ENCODE data around the gene ADORA3.
A peak's percentile ranks its signal among the peaks of the same experiment; 100 is the strongest.

The ADORA3 gene

GRCh38 chr1:111507411-111508201 lies 4.2 kb upstream of the ADORA3 start:
- DNase-seq (ENCODE audit: low spot score), result peak; percentile 62

GRCh38 chr1:111506561-111506960 lies 3.1 kb upstream of the ADORA3 start:
- no peak for DNase-seq (ENCODE audit: low spot score)

GRCh38 chr1:111505641-111506119 lies 2.2 kb upstream of the ADORA3 start:
- no peak for DNase-seq (ENCODE audit: low spot score)

GRCh38 chr1:111504097-111504496 lies 664 bp upstream of the ADORA3 start:
- DNase-seq (ENCODE audit: low spot score), result no peak

GRCh38 chr1:111501645-111502044 lies 1.8 kb downstream of the ADORA3 start:
- no peak for DNase-seq (ENCODE audit: low spot score)

GRCh38 chr1:111499026-111499785 lies 4.2 kb downstream of the ADORA3 start:
- DNase-seq (ENCODE audit: low spot score), result no peak

GRCh38 chr1:111497592-111497991 lies 5.8 kb downstream of the ADORA3 start:
- no peak for DNase-seq (ENCODE audit: low spot score)

GRCh38 chr1:111496398-111496797 lies 7.0 kb downstream of the ADORA3 start:
- no peak for DNase-seq (ENCODE audit: low spot score)

GRCh38 chr1:111491070-111491469 lies 12.4 kb downstream of the ADORA3 start:
- no peak for DNase-seq (ENCODE audit: low spot score)

- DNase-seq (ENCODE audit: low spot score), result no peak
Measured at GRCh38 chr1:111490220-111490619, 13.2 kb downstream of the ADORA3 start.

GRCh38 chr1:111489604-111490003 lies 13.8 kb downstream of the ADORA3 start:
- DNase-seq (ENCODE audit: low spot score), result no peak

- no peak for DNase-seq (ENCODE audit: low spot score)
Measured at GRCh38 chr1:111488669-111489068, 14.8 kb downstream of the ADORA3 start.

- no peak for DNase-seq (ENCODE audit: low spot score)
Measured at GRCh38 chr1:111487133-111487532, 16.3 kb downstream of the ADORA3 start.

- DNase-seq (ENCODE audit: low spot score), result no peak
Measured at GRCh38 chr1:111486431-111486830, 17.0 kb downstream of the ADORA3 start.

GRCh38 chr1:111484391-111485026 lies 18.9 kb downstream of the ADORA3 start:
- no peak for DNase-seq (ENCODE audit: low spot score)

- DNase-seq (ENCODE audit: low spot score), result no peak
Measured at GRCh38 chr1:111483876-111484275, 19.6 kb downstream of the ADORA3 start.

- DNase-seq (ENCODE audit: low spot score), result no peak
Measured at GRCh38 chr1:111483166-111483565, 20.3 kb downstream of the ADORA3 start.

GRCh38 chr1:111481387-111482221 lies 21.8 kb downstream of the ADORA3 start:
- DNase-seq (ENCODE audit: low spot score), result peak; percentile 82

- no peak for DNase-seq (ENCODE audit: low spot score)
Measured at GRCh38 chr1:111480674-111481073, 22.8 kb downstream of the ADORA3 start.

GRCh38 chr1:111476761-111477309 lies 26.6 kb downstream of the ADORA3 start:
- no peak for DNase-seq (ENCODE audit: low spot score)

- no peak for DNase-seq (ENCODE audit: low spot score)
Measured at GRCh38 chr1:111476214-111476613, 27.2 kb downstream of the ADORA3 start.

- no peak for DNase-seq (ENCODE audit: low spot score)
Measured at GRCh38 chr1:111475701-111476100, 27.7 kb downstream of the ADORA3 start.
